HG03469 (cell line): Measurements from ENCODE around the gene VARS1.

Source experiments
- ATAC-seq: cut with Tn5 transposase; IDR thresholded peaks from one replicate; pipeline ENCODE4 v1.9.1; 2021; ENCODE audit warnings: mild to moderate bottlenecking, moderate library complexity, moderate number of reproducible peaks; ENCODE audit not compliant: unreplicated experiment

Gene VARS1

GRCh38 chr6:31775633-31776484 lies 19.7 kb downstream of the VARS1 start:
- ATAC-seq = no peak

- ATAC-seq = no peak
Measured at GRCh38 chr6:31775184-31775583, 20.4 kb downstream of the VARS1 start.

GRCh38 chr6:31771992-31772358 lies 23.6 kb downstream of the VARS1 start:
- no peak for ATAC-seq

GRCh38 chr6:31770860-31771259 lies 24.7 kb downstream of the VARS1 start:
- ATAC-seq = no peak

GRCh38 chr6:31769684-31770371 lies 25.7 kb downstream of the VARS1 start:
- no peak for ATAC-seq

- no peak for ATAC-seq
Measured at GRCh38 chr6:31768363-31769257, 26.9 kb downstream of the VARS1 start.

- no peak for ATAC-seq
Measured at GRCh38 chr6:31767096-31767645, 28.4 kb downstream of the VARS1 start.

- no peak for ATAC-seq
Measured at GRCh38 chr6:31765910-31766794, 29.4 kb downstream of the VARS1 start.

- no peak for ATAC-seq
Measured at GRCh38 chr6:31765559-31765909, 30.0 kb downstream of the VARS1 start.

- no peak for ATAC-seq
Measured at GRCh38 chr6:31764198-31764597, 31.4 kb downstream of the VARS1 start.

- ATAC-seq = no peak
Measured at GRCh38 chr6:31763619-31763940, 32.0 kb downstream of the VARS1 start.

GRCh38 chr6:31762878-31763618 lies 32.5 kb downstream of the VARS1 start:
- no peak for ATAC-seq

- no peak for ATAC-seq
Measured at GRCh38 chr6:31762356-31762755, 33.2 kb downstream of the VARS1 start, which contains the start of gene SAPCD1. SAPCD1 (plus strand) TSS chr6:31762656; CDS start chr6:31763055, 399 bp downstream.

- no peak for ATAC-seq
Measured at GRCh38 chr6:31761343-31761742, 34.2 kb downstream of the VARS1 start.

GRCh38 chr6:31760790-31761189 lies 34.8 kb downstream of the VARS1 start:
- no peak for ATAC-seq

GRCh38 chr6:31758281-31758680 lies 37.3 kb downstream of the VARS1 start:
- no peak for ATAC-seq

- no peak for ATAC-seq
Measured at GRCh38 chr6:31752739-31753319, 42.7 kb downstream of the VARS1 start.

- no peak for ATAC-seq
Measured at GRCh38 chr6:31750411-31751022, 45.0 kb downstream of the VARS1 start.
